Activated CD8-positive, alpha-beta T cell treated with anti-CD3 and anti-CD28 coated beads, Interleukin-2, amount 10 ng/mL, durations not matched to agents 7 days and 5 days (primary cell): ENCODE data around the gene GLRX. TPM values are rescaled to one million over a fixed set of nuclear protein-coding genes. Genes with fewer than 3 reads are reported as not detected.
"Not testable (repeated sequence)": the region's sequence is repeated elsewhere in the genome, so short reads cannot be mapped to it uniquely, and the experiment has no call there.

Experiments used
- ATAC-seq: fragments of 150-1000 bp; cut with Tn5 transposase; one replicate; pipeline ENCODE4 v1.10.0; 2021; ENCODE audit warnings: moderate library complexity
- CTCF ChIA-PET: fragments of 350-600 bp; sonication (Branson Sonifier 250); formaldehyde crosslinking; loops from one replicate; lab custom pipeline; 2021; ENCODE audit warnings: antibody characterized with exemption; lab: Charles Lee
- POLR2A ChIA-PET: fragments of 350-600 bp; sonication (Branson Sonifier 250); formaldehyde crosslinking; loops from one replicate; lab custom pipeline; 2021; ENCODE audit warnings: antibody characterized with exemption; lab: Charles Lee
- DNase-seq: peaks from one replicate; pipeline ENCODE4 v3.0.0-alpha.2; 2020
- H3K27ac Mint-ChIP-seq: one replicate; pipeline ENCODE4 v1.8.0; 2021; ENCODE audit warnings: mild to moderate bottlenecking, mixed read lengths
- H3K27me3 Mint-ChIP-seq: one replicate; pipeline ENCODE4 v1.8.0; 2021; ENCODE audit warnings: low read depth, mixed read lengths
- H3K36me3 Mint-ChIP-seq: one replicate; pipeline ENCODE4 v1.8.0; 2021; ENCODE audit warnings: low read depth, mixed read lengths
- H3K4me1 Mint-ChIP-seq: one replicate; pipeline ENCODE4 v1.8.0; 2021; ENCODE audit warnings: low read depth, mixed read lengths
- H3K4me3 Mint-ChIP-seq: one replicate; pipeline ENCODE4 v1.8.0; 2021; ENCODE audit warnings: mild to moderate bottlenecking, mixed read lengths
- H3K9me3 Mint-ChIP-seq: one replicate; pipeline ENCODE4 v1.8.0; 2022; ENCODE audit warnings: mixed read lengths; ENCODE audit not compliant: insufficient read depth
- total RNA-seq, 2 experiments: library from RNA; stranded (reverse); gene quantifications; one replicate each; pipeline ENCODE4 v1.2.3, GENCODE V29; 2021

The GLRX gene
- total RNA-seq, 2 experiments from 2014 or later, result 65.4 to 67.4 TPM

DNA sequence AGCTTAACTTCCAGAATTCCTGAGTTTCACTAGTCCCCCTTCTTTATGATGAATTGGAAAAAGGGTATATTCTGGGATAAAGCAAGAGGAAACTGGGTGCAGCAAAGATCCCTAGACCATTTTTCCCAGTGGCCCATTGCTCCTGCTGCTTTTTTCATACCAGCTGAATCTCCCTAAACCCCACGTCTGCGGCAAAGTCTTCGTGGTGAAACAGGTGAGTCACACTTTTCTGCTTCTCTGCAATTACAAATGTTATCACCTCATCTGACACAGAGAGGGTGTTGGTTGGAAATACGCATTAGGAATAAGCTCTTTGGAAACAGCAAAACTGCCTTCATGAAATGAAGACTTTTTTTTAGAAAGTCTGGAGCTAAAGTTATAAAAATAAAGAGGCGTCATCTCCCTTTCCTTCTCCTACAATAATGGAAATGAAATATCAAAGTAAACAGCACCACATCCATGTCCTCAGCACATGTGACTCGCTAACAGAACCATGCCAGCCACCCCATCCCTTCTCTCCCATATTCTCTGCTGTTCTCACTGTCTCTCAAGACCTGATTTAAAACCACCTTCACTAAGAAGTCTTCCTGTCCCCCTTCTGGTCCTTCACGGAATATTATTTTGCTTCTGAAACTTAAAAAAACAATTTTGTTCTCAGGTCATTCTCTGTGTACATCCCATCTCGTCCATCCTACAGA is 39.5 kb upstream of the GLRX start:
- DNase-seq, result no peak
- Mint-ChIP-seq H3K4me1 (peaks cover 44% of the 10 kb centered on the region), H3K36me3 (no peaks in the 10 kb centered on the region), H3K4me3 (no peak overlapping the region), H3K9me3 (no peaks in the 10 kb centered on the region), H3K27me3 (peaks cover 2% of the 10 kb centered on the region), H3K27ac (peak overlapping the region; percentile 4)
- CTCF ChIA-PET, result interaction anchor here (0.8 to 6.1 kb wide), 8 partner anchors 8 to 740 kb away, joined by 3 to 79 read pairs (median 6); no protein-coding TSS in a partner anchor
- no peak for ATAC-seq
- POLR2A ChIA-PET, result interaction anchor here (0.9 to 1.3 kb wide), 2 partner anchors 14 to 474 kb away, joined by 3 to 4 read pairs; no protein-coding TSS in a partner anchor

DNA sequence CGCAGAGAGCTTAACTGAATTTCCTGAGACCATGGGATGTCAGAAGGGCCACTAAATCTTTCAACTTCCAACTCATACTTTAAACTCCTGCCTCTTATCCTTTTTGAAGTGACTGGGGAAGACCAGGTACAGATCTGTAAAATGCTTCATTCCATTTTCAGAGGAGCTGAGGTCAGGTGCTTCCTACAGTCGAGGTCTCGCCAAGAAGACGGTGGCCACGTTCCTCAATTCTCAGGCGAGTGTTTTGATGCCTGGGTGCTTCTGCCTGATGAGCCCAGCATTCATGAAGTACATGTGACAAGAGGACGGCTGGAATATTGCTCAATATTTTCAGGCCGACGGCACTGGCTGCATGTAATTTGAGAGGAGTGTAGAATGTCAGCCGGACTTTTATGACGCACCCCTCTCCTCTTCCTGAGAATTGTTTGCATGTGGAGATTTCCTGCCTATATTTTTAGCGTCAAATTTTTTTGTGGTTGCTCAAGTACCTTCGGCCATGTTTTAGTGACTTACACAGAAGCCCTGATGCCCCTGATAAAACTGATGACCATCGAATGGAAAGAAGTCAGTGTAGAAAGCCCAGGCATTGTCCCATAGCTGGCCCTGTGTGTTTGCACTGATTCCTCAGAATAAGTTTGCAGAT is 38.8 kb upstream of the GLRX start:
- H3K27ac Mint-ChIP-seq, result no peak overlapping the region
- H3K4me1 Mint-ChIP-seq, result peaks cover 44% of the 10 kb centered on the region
- H3K4me3 Mint-ChIP-seq, result no peak overlapping the region
- ChIA-PET POLR2A (interaction anchor here (0.6 to 1.3 kb wide), 3 partner anchors 14 to 475 kb away, joined by 3 to 4 read pairs (median 3); no protein-coding TSS in a partner anchor), CTCF (interaction anchor here (0.8 to 6.1 kb wide), 8 partner anchors 8 to 740 kb away, joined by 3 to 79 read pairs (median 6); no protein-coding TSS in a partner anchor)
- ATAC-seq (no peak), DNase-seq (no peak)
- peaks cover 2% of the 10 kb centered on the region for H3K27me3 Mint-ChIP-seq
- H3K36me3 Mint-ChIP-seq, result no peaks in the 10 kb centered on the region
- H3K9me3 Mint-ChIP-seq, result no peaks in the 10 kb centered on the region

DNA sequence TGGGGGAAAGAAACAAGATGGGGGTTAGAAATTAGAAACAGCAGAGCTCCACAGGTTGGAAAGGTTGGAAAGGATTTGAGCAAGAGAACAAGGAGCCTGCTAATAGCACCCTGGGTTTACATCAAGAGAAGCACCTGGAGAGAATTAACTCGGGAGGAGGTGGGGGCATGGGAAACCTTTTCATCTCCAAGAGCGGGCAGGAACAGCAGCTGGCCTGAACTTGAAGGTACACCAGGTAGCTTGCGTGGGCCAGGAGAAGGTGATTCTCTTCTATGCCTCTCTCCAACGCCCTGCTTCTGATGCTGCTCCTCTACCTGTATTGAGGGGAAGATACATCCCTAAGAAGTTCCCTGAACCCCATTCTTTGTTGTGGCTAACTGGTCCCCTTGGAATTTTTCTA is 37.1 kb upstream of the GLRX start:
- no peak overlapping the region for H3K27ac Mint-ChIP-seq
- no peak for ATAC-seq
- peaks cover 44% of the 10 kb centered on the region for H3K4me1 Mint-ChIP-seq
- H3K4me3 Mint-ChIP-seq, result no peak overlapping the region
- ChIA-PET POLR2A (no interaction called here), CTCF (interaction anchor here (0.7 to 6.1 kb wide), 21 partner anchors 10 to 485 kb away, joined by 3 to 79 read pairs (median 3); partner anchors contain the start of genes ELL2 and GLRX)
- no peaks in the 10 kb centered on the region for H3K9me3 Mint-ChIP-seq
- peaks cover 2% of the 10 kb centered on the region for H3K27me3 Mint-ChIP-seq
- DNase-seq, result no peak
- H3K36me3 Mint-ChIP-seq, result no peaks in the 10 kb centered on the region

DNA sequence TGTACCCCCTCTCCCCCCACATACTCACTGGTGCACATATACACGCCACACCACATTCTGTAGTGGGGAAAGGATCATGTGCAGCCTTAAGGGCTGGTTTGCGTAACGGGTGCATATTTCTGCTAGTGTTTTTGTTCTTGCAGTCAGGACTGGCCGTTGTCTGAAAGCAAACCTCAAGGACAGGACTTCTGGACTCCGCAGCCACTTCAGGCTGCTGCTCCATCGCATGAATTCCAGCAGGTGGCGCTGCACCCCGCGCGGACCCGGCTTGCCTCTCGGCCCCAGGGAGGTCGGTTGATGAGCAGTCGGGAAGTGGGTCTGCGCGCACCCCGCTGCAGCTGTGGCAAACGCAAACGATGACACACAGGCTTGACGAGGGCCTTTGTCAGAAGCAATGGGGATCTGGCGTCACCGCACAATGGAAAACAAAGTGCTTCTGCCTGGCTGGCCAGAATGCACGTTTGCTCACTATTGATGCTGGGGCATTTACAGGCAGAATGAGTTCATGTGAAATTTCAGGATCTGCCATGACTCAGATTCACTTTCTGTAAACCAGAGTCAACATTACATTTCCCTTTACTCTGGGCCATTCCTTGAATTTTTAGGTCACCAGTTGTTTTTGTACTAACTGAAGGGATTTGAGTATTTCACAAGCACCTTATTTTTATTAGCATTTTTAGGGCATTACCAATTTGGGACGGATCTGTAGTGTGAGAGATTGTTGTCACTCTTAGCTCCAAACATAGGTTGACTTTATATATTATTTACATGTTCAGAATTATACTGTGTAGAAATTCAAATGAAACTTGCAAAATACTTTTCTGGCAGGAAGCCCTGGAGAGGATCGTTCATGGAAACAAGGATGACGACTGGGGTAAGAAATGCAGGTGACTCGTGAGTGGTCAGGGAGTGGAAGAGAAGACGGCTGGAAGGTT is 36.4 kb upstream of the GLRX start:
- peak; percentile 96 for ATAC-seq
- H3K4me1 Mint-ChIP-seq, result peaks cover 44% of the 10 kb centered on the region
- peak overlapping the region; percentile 60 for H3K27ac Mint-ChIP-seq
- ChIA-PET POLR2A (no interaction called here), CTCF (interaction anchor here (0.7 to 6.1 kb wide), 21 partner anchors 9 to 486 kb away, joined by 3 to 79 read pairs (median 3); partner anchors contain the start of genes ELL2 and GLRX)
- H3K9me3 Mint-ChIP-seq, result no peaks in the 10 kb centered on the region
- no peaks in the 10 kb centered on the region for H3K36me3 Mint-ChIP-seq
- peak overlapping the region; percentile 36 for H3K4me3 Mint-ChIP-seq
- DNase-seq, result peak; percentile 91
- H3K27me3 Mint-ChIP-seq, result peaks cover 2% of the 10 kb centered on the region

DNA sequence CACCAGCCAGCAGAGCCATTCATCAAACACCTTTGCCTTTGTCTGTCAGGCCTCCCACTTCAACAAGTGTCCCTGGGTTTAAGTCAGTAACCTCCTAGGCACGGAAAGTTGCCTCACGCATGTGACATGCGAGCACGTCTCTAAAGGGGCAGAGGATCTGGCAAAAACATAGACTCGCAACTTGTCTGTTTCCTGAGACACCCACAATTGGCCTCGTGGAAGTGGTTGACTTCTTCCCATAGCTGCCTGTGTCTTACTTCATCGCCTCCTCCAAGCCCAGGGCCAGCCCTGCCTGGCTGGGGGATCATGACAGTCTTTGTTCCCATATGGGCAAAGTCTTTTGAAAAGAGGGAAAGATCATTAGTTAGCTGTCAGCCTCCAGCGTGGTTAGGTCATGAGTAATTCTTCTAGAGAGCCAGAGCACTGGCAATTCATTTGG is 35.5 kb upstream of the GLRX start:
- no peak for DNase-seq
- Mint-ChIP-seq H3K27me3 (peaks cover 2% of the 10 kb centered on the region), H3K9me3 (no peaks in the 10 kb centered on the region), H3K4me3 (no peak overlapping the region), H3K27ac (no peak overlapping the region), H3K36me3 (no peaks in the 10 kb centered on the region), H3K4me1 (peaks cover 40% of the 10 kb centered on the region)
- POLR2A ChIA-PET, result no interaction called here
- CTCF ChIA-PET, result interaction anchor here (1.0 to 6.1 kb wide), 4 partner anchors 12 to 479 kb away, joined by 3 to 79 read pairs (median 18); no protein-coding TSS in a partner anchor
- ATAC-seq, result no peak

DNA sequence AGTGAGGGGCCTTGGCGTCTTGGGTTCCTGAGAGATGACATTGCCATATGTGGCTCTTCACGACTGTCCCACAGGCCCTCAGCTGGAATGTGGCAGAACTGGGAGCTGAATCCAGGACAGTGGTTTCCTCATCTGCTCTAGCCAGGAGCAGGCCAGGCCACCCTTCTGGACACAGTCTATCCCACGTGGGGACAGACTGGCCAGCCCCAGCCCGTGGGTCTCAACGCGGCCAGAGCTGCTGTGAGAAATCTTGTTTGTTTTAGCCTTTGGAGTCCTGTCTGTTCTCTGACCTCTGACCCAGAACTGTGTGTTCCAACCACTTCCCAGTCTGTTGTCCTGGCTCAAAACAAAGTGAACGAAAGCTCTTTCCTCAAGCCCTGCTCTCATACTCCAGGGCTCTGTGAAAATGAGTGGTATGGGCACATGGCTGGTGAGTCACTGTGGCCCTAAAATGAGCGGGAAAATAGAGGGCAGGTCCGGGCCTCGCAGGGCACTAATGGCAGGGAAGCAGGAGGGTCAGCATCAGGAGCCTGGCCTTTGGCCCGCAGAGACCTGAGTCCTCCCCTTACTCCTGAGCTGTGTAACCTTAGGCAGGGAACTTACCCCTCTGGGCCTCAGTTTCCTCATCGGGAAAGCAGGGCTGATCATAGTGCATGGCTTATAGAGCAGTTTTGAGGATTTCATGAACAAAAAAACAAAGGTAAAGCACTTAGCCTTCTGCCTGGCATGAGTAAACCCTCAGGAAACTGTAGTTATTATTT is 34.8 kb upstream of the GLRX start:
- H3K4me3 Mint-ChIP-seq, result no peak overlapping the region
- DNase-seq (no peak), ATAC-seq (no peak)
- ChIA-PET CTCF (interaction anchor here (0.5 to 6.1 kb wide), 6 partner anchors 12 to 480 kb away, joined by 3 to 79 read pairs (median 3); no protein-coding TSS in a partner anchor), POLR2A (no interaction called here)
- H3K27me3 Mint-ChIP-seq, result peaks cover 2% of the 10 kb centered on the region
- no peaks in the 10 kb centered on the region for H3K9me3 Mint-ChIP-seq
- H3K27ac Mint-ChIP-seq, result no peak overlapping the region
- no peaks in the 10 kb centered on the region for H3K36me3 Mint-ChIP-seq
- peaks cover 33% of the 10 kb centered on the region for H3K4me1 Mint-ChIP-seq

DNA sequence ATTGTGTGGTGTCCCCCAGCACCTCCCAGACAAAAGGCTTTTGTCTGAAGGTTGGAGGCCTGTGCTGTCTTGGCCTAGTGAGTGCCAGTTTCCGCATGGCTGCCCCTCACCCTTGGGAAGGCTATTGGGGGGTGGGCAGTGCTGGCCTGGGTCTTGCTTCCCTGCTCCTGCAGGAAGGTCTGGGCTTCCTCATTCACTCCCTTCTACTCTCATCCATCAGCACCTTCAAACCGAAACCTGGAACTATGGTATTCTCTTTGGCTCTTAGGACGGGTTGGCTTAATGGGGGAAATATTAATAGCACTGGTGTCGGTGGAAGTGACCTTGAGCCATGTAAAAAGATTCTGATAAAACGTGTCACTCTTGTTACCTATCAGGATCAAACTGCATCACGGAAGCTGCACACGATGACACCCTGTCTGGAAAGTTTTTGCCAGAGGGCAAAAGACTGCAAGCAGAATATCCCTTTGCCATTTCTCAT is 34.0 kb upstream of the GLRX start:
- Mint-ChIP-seq H3K27me3 (no peaks in the 10 kb centered on the region), H3K36me3 (no peaks in the 10 kb centered on the region), H3K4me3 (no peak overlapping the region), H3K9me3 (no peaks in the 10 kb centered on the region), H3K27ac (no peak overlapping the region), H3K4me1 (peaks cover 25% of the 10 kb centered on the region)
- ATAC-seq, result no peak
- ChIA-PET CTCF (interaction anchor here (0.5 to 6.1 kb wide), 4 partner anchors 75 to 481 kb away, joined by 3 to 79 read pairs (median 3); no protein-coding TSS in a partner anchor), POLR2A (no interaction called here)
- DNase-seq, result no peak

DNA sequence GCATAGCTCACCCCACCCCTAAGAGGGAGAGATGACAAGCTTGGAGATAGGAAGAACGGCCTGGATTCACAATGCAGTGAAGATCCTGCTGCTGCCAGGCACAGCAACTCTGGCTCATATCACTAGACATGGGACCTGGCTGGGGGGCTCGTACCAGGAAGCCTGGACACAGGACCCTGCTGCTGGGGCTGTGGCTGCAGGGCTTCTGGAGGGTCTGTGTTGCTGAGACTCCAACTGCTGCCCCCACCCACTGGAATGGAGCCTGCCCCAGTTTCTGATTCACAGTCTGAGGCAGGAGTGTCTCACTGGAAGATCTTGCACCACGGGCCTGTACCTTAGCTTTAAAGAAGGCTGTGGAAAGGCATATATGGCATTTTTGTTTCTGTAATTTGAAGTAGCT is 31.0 kb upstream of the GLRX start:
- ChIA-PET CTCF (interaction anchor here (0.9 to 22.7 kb wide), 8 partner anchors 8 to 483 kb away, joined by 3 to 536 read pairs (median 6); partner anchors contain the start of gene RFESD), POLR2A (no interaction called here)

DNA sequence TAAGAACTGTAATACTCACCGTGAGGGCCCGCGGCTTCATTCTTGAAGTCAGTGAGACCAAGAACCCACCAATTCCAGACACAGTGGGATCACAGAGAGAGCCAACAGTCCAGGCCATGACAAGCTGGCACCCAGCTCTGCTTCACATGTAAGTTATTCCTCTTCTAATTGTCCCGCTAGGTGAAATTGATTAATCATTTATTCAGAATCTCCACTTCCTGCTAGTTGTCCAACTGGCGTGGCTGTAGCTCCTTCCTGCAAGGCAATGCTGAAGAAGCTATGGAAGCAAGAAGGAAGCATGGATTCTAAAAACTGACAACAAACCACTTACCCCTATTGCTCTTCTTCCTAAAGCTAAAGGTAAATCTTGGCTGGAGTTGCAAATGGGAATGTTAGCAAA is 30.0 kb upstream of the GLRX start:
- H3K4me1 Mint-ChIP-seq, result peaks cover 3% of the 10 kb centered on the region
- CTCF ChIA-PET, result interaction anchor here (0.6 to 22.7 kb wide), 7 partner anchors 8 to 830 kb away, joined by 3 to 536 read pairs (median 7); no protein-coding TSS in a partner anchor
- peaks cover 16% of the 10 kb centered on the region for H3K27me3 Mint-ChIP-seq
- no peaks in the 10 kb centered on the region for H3K36me3 Mint-ChIP-seq
- H3K27ac Mint-ChIP-seq, result no peak overlapping the region
- no peak for DNase-seq
- H3K4me3 Mint-ChIP-seq, result no peak overlapping the region
- ATAC-seq, result no peak
- POLR2A ChIA-PET, result no interaction called here
- H3K9me3 Mint-ChIP-seq, result no peaks in the 10 kb centered on the region

More for the DNA sequence above, 31.0 kb upstream of the GLRX start:
- H3K4me1 Mint-ChIP-seq, result peaks cover 8% of the 10 kb centered on the region
- no peak overlapping the region for H3K4me3 Mint-ChIP-seq
- no peaks in the 10 kb centered on the region for H3K36me3 Mint-ChIP-seq
- H3K9me3 Mint-ChIP-seq, result no peaks in the 10 kb centered on the region
- H3K27ac Mint-ChIP-seq, result no peak overlapping the region
- ATAC-seq, result no peak
- DNase-seq, result no peak
- H3K27me3 Mint-ChIP-seq, result peaks cover 10% of the 10 kb centered on the region

DNA sequence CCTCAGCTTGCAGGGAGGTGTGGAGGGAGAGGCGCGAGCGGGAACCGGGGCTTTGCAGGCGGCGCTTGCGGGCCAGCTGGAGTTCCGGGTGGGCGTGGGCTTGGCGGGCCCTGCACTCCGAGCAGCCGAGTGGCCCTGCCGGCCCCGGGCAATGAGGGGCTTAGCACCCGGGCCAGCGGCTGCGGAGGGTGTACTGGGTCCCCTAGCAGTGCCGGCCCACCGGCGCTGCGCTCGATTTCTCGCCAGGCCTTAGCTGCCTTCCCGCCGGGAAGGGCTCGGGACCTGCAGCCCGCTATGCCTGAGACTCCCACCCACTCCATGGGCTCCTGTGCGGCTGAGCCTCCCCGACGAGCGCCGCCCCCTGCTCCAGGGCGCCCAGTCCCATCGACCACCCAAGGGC is 28.6 kb upstream of the GLRX start:
- ATAC-seq, POLR2A ChIA-PET, H3K9me3 Mint-ChIP-seq, H3K4me1 Mint-ChIP-seq, H3K27ac Mint-ChIP-seq, DNase-seq, H3K36me3 Mint-ChIP-seq, H3K4me3 Mint-ChIP-seq: not testable (repeated sequence)
- peaks cover 17% of the 10 kb centered on the region for H3K27me3 Mint-ChIP-seq
- CTCF ChIA-PET, result interaction anchor here (3.9 to 22.7 kb wide), 3 partner anchors 69 to 485 kb away, joined by 14 to 536 read pairs (median 20); no protein-coding TSS in a partner anchor
